GM21367 (cell line): ENCODE measurements around the gene PRRT4.

Experiments
- ATAC-seq: cut with Tn5 transposase; IDR thresholded peaks from one replicate; pipeline ENCODE4 v1.9.1; 2021; ENCODE audit not compliant: unreplicated experiment

Gene PRRT4

DNA sequence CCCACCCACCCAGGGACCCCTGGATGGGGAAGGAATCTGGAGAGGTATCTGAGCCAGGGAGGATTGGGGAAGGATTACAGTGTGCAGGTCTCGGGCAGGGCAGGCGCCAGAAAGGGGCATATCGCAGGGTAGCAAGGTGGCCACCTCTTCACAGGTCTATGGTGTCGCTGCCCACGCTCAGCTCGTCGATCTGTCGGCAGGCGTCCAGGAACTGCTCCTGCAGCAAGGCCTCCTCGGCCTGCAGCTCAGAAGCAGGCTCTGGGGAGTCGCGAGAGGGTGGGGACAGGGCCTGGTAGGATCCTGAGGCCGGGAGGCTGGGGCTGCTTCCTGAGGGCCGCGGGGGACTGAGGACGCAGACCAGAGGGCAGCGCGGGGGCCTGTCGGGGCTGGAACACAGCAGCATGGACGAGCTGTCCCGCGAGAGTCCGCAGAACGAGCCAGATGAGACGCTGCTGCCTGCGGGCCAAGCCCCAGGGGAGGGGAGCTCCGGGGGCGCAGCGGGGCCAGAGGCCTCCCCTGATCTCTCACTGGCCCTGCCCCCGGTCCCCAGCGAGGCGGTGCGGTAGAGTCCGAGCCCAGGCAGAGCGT is 10.7 kb downstream of the PRRT4 start:
- no peak for ATAC-seq

- no peak for ATAC-seq
Observed at GRCh38 chr7:128349466-128349825, 12.0 kb downstream of the PRRT4 start.

GRCh38 chr7:128347647-128348097 is 13.8 kb downstream of the PRRT4 start:
- ATAC-seq = no peak

DNA sequence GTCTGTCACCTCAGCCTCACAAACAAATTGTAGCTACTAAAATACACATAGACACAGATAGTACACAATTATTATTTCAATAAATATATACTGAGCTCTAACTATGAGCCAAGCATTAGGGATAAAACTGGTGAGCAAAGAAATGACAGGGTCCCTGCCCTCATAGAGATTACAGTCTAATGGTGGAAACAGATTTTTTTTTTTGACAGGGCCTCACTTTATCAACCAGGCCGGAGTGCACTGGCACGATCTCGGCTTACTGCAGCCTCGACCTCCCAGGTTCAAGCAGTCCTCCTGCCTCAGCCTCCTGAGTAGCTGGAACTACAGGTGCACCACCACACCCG is 17.1 kb downstream of the PRRT4 start:
- no peak for ATAC-seq

- peak; percentile 89 for ATAC-seq
Observed at GRCh38 chr7:128343554-128344430, 17.7 kb downstream of the PRRT4 start, which contains the start of gene RBM28. TSS of gene RBM28 (minus strand) at chr7:128343908. CDS start at chr7:128343793, 115 bp downstream.

GRCh38 chr7:128341733-128342132 is 19.8 kb downstream of the PRRT4 start:
- no peak for ATAC-seq

GRCh38 chr7:128335730-128336129 is 25.8 kb downstream of the PRRT4 start:
- ATAC-seq = no peak

DNA sequence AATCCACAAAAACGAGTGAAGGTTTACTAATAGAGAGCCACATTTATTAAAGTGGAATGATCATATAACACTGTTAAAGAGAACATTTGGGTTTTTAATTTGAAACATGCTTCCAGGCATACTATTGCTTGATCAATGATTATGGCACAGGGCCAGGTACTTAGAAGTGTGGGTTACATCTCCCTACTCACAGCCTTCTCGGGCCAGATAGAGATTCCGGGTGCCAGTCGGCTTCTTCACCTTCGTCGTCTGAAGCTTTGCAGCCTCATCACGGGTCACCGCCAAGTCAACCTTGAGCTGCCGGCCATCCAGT is 37.2 kb downstream of the PRRT4 start:
- ATAC-seq = no peak

GRCh38 chr7:128323459-128324367 is 37.8 kb downstream of the PRRT4 start:
- ATAC-seq = no peak

DNA sequence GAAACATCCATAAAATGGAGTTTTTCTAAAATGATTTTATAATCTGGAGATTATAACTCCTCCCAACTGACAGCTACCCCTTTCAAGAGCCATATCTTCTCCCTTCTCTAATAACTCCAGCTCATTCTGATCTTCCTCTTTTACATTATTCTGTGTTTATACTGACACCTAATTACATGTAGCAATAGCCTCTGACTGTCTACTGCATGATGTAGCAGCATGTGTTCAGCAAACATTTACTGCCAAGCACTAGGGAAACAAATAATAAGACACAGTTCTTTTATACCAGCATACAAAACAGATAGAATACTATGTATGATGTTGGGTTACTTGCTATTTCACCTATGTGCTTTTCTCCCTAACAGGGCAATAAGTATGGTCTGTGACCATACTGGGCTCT is 38.5 kb downstream of the PRRT4 start:
- ATAC-seq = no peak

DNA sequence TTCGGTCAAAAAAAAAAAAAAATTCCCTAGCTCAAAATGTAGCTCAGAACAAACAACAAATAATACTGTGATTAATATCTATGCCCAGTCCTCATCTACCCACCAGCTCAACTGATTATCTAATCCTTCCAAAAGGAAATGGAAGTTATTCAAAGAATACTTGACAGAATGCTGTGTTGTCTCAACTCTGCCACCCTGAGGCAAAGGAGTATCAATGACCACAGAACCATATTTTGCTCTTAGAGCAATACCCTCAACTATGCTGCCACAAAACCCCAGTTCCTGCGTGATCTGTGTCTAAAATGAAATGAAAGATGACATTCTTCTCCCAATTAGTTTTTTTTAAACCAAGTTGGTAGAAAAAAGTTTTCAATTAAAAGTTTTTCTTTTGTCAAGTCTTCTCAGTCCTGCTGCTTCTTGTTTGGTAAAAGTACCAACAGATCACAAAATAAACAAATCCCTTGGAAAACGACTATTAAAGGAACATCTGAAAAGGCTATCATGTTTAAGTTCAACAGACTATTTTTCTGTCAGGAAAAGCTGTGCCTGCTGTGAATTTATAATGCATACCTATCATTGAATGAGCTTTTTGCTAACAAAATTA is 39.3 kb downstream of the PRRT4 start:
- no peak for ATAC-seq

GRCh38 chr7:128321044-128321422 is 40.5 kb downstream of the PRRT4 start:
- no peak for ATAC-seq

DNA sequence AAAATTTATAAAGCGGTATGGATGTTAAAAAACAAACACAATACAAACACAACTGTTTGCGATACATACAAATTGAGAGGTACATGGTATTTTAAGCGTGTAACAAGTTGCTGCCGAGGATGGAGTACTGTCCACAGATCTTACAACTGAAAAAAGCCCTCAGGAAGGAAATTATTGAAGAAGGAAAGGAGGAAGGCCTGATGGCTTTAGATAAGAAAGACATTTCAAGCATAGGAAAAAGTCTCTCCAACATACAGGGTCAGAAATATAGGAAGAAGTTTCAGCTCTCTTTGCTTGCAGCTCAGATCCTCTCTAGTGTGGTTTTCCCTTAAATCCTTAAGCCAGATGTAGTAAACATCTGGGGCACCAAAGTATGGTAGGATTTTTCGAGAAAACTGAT is 42.8 kb downstream of the PRRT4 start:
- no peak for ATAC-seq

DNA sequence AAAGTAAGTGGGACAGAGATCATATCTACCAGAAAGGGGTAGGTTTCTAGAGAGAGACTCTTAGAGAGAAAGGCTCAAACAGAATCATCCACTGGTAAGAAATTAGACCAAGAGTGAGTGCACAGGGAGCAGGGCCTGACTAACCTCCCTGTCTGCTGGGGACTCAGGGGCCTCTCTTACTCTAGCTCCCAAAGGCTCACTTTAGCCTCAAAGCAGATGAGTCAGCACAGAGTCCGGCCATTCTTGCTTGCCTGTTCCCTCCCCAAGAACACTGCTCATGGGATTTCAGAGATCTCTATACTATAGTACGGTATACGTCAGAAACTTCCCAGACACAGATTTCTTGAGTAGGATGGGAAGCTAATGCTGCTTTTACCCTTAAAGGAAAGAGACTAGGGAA is 50.5 kb downstream of the PRRT4 start:
- ATAC-seq = no peak

- ATAC-seq = no peak
Observed at GRCh38 chr7:128310499-128310898, 51.0 kb downstream of the PRRT4 start.

GRCh38 chr7:128309976-128310375 is 51.5 kb downstream of the PRRT4 start:
- ATAC-seq = no peak

DNA sequence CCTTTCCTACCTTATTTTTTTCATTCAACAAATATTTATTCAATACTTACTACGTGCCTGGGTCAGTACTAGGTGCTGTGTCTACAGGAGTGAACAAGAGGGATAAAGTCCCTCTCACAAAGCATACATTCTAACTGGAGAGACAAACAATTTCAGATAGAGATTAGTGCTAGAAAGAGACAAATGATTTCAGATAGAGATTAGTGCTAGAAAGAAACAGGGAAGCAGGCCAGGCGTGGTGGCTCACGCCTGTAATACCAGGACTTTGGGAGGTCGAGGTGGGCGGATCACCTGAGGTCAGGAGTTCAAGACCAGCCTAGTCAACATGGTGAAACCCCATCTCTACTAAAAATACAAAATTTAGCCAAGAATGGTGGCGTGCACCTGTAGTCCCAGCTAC is 52.4 kb downstream of the PRRT4 start:
- no peak for ATAC-seq

GRCh38 chr7:128307061-128307460 is 54.4 kb downstream of the PRRT4 start:
- no peak for ATAC-seq

GRCh38 chr7:128304212-128304611 is 57.3 kb downstream of the PRRT4 start:
- ATAC-seq = no peak

DNA sequence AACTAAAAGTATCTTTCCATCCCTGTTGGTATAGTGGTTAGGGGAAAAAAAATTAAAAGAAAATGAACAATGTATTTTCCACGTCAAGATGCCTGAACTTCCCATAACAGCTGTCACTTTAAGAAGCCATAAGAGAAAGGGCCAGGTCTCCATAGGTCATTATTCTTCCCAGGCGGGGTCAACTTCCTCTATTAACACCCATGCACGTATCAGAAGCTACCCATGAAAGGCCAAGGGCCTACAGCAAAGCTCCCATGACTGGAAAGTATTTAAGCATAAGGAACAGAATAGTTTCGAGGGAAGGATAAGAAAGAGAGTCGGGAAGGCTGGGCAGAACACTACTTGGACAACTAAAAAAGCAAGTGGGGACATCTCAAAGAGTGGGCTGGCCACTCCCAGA is 57.8 kb downstream of the PRRT4 start:
- no peak for ATAC-seq

DNA sequence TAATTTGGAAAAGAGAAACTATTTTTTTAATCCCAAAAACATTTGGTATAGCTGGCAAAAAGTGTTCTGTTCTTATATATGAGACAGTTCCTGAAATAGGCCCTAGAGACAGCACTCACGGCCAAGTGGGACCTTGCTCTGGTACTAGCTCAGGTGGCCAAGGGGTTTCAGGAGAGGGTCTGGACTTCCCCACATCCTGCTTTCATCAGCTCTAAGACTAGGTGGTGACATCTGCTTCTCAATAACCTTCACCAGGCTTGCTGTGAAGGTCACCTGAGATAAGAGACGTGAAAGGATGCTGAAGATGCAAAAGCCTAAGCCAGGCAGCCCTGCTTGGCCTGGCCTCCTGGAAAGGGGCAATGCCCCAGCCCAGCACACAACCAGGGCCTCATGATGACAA is 58.4 kb downstream of the PRRT4 start:
- no peak for ATAC-seq
